D721Med (cell line): ENCODE data around the gene PUS1.

Source experiments
- DNase-seq: peaks from one replicate; pipeline ENCODE4 v3.0.0; 2011; ENCODE audit warnings: low spot score; ENCODE audit not compliant: insufficient read length
- FAIRE-seq: peaks from 2 replicates; lab custom pipeline; 2011; peaks lifted over from hg19 to GRCh38; lab: Jason Lieb, UNC
- TF ChIP-seq, protein P1 (sequence below): IDR thresholded peaks from 2 replicates; pipeline ENCODE4 v1.5.1; 2012; ENCODE audit warnings: mild to moderate bottlenecking, control low read depth; ENCODE audit not compliant: insufficient read depth; ENCODE audit errors: missing control alignments

Gene PUS1

DNA sequence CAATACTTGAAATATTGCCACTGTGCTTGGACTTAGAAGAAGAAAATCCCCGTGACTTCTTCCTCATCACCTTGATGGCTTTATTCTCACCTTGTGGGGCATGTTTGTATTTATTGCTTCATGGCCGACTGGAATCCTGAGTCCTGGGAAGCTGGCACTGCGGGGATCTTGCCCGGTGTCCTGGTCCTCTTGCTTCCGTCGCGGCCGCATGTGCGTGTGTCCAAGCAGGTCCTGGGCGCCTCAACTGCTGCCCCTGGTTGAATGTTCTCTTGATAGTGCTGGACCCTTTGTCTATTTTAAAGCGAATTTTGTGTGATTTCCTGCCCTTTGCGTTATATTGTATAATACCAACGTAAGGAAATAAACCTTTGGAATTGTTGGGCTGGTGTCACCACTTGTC, 6.3 kb upstream of the PUS1 start:
- no peak for FAIRE-seq
- DNase-seq, result no peak
- TF ChIP-seq, protein P1, sequence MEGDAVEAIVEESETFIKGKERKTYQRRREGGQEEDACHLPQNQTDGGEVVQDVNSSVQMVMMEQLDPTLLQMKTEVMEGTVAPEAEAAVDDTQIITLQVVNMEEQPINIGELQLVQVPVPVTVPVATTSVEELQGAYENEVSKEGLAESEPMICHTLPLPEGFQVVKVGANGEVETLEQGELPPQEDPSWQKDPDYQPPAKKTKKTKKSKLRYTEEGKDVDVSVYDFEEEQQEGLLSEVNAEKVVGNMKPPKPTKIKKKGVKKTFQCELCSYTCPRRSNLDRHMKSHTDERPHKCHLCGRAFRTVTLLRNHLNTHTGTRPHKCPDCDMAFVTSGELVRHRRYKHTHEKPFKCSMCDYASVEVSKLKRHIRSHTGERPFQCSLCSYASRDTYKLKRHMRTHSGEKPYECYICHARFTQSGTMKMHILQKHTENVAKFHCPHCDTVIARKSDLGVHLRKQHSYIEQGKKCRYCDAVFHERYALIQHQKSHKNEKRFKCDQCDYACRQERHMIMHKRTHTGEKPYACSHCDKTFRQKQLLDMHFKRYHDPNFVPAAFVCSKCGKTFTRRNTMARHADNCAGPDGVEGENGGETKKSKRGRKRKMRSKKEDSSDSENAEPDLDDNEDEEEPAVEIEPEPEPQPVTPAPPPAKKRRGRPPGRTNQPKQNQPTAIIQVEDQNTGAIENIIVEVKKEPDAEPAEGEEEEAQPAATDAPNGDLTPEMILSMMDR, result no peak

DNA sequence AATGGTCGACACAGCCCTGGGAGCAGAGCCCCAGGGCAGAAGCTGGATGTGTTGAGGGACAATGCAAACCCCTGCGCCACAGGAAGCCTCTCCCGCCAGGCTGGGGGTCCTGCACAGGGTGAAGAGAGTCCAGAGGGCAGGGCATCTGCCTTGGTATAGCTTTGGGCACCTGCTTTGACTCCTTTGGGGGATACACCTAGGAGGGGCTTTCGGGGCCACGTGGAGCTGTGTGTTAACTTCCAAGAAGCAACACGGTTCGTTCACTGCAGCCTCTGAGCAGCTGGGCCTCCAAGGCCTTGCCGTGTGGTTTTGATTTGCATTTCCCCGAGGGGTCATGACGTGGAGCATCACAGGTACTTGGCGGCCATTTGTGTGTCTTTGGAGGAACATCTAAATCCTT, 5.8 kb upstream of the PUS1 start:
- FAIRE-seq, result no peak
- TF ChIP-seq, protein P1, result no peak
- no peak for DNase-seq

DNA sequence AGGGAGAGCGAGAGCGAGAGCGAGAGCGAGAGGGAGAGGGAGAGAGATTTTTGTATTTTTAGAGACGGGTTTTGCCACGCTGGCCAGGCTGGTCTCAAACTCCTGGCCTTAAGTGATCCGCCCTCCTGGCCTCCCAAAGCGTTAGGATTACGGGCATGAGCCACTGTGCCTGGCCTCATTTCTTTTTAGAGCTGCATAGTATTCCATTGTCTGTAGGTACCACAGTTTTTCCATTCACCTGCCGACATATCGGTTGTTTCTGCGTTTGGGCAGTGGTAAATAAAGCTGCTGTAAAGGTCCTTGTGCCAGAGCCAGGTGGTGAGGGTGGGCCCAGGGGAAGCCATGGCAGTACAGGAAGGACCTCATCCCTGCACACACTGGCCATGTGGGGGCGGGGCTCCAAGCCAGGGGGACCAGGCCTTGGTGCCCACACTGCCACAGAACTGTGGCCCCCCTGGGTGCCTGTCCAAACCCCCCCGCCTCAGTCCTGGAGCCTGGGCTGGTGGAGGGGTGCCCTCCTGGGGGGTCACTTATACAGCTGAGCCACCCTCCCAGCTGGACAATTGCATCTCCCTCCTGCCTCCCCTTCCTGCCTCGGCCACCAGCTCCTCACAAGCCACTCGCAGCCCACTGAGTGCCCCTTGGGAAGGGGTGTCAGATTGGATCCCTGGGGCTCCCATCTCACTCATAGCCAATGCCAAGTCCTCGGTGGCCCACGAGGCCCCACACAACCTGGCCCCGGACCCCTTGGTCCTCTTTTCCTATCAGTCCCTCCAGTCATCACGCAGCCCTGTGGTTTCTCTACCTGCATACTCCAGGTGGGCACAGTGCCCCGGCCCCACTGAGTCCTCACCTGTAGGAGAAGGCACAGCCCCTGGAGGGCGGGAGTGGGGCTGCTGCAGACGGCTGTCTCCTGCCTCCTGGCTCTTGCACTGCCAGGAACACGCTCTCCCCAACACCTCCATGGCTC, 1.7 kb upstream of the PUS1 start:
- DNase-seq, result no peak
- FAIRE-seq, result no peak
- TF ChIP-seq, protein P1, result no peak

DNA sequence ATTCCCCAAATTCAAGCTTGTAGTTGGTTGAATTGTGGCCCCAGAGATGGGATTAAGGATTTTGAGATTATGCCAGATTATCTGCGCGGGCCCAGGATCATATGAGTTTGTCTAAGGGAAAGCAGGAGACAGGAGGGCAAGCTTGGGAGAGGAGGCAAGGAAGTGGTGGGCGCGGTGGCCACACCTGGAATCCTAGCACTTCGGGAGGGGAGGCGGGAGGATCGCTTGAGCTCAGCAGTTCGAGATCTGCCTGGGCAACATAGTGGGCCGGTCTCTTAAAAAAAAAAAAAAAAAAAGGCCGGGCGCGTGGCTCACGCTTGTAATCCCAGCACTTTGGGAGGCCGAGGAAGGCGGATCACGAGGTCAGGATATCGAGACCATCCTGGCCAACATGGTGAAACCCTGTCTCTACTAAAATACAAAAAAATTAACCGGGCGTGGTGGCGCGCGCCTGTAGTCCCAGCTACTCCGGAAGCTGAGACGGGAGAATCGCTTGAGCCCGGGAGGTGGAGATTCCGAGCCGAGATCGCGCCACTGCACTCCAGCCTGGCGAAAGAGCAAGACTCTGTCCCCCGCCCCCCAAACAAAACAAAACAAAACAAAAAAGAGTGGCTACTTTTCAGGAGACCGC, 881 bp upstream of the PUS1 start:
- TF ChIP-seq, protein P1, result no peak
- FAIRE-seq, result no peak
- DNase-seq, result no peak

DNA sequence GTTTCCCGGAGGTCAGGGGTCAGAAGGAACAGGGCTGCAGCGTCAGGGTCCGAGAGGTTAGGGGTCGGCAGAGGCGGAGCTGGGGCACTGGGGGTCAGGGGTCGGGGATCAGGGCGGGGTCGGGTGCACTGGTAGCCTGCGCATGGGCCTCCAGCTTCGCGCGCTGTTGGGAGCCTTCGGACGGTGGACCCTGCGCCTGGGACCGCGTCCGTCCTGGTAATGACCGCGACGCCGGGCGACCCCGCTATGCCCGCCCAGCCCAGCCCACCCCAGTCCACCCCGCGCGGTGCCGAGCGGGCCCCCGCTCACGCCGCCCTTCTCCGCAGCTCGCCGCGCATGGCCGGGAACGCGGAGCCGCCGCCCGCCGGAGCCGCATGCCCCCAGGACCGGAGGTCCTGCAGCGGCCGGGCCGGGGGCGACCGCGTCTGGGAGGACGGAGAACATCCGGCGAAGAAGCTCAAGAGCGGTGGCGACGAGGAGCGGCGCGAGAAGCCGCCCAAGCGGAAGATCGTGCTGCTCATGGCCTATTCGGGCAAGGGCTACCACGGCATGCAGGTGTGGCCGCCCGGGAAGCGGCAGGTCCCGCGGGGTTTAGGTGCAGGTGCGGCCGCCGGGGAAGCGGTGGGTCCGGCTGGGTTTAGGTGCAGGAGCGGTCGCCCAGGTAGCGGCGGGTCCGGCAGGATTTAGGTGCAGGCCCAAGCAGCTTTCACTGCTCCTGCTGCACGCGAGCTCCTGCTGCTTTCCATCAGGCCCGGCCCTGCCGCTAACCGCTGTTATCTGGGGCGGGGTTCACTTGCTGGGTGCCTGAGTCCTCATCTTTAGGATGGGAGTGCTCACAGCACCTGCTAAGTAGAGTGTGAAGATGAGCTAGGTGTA, 743 bp downstream of the PUS1 start:
- DNase-seq (no peak), FAIRE-seq (no peak)
- TF ChIP-seq, protein P1, result no peak

DNA sequence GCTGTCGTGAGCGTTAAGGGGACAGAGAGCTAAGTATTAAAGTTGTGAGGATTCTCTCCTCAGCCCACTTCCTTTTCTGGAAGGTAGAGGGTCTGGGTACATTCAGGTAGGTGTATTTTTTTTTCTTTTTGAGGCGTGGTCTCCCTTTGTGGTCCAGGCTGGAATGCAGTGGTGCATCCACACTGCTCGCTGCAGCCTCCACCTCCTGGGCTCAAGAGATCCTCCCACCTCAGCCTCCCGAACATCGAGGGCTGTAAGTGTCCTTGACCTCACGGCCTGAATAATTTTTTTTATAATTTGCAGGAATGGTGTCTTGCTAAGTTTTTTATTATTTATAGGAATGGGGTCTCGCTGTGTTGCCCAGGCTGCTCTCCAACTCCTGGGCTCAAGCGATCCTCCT, 1.4 kb downstream of the PUS1 start:
- TF ChIP-seq, protein P1, result no peak
- no peak for DNase-seq
- no peak for FAIRE-seq
